ENCODE results near the gene HOXB3.
A peak's percentile ranks its signal among the peaks of the same experiment; 100 is the strongest.

The HOXB3 gene

DNA sequence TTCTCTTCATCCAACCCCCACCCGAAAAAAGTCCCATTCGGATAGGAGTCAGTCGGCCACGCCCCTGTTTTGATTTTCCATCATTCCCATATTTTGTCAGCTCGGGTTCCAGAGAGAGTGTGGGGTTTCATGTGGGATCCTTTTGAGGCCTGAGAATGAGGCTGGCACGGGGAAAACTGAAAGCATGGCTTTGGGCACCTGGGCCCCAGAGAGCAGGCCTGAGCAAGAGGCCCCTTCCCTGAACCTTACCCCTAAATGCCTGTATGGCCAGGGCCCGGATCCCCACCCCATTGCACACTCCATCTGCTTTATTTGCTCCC is 7.3 kb downstream of the HOXB3 start:
- no peak for DNase-seq

DNA sequence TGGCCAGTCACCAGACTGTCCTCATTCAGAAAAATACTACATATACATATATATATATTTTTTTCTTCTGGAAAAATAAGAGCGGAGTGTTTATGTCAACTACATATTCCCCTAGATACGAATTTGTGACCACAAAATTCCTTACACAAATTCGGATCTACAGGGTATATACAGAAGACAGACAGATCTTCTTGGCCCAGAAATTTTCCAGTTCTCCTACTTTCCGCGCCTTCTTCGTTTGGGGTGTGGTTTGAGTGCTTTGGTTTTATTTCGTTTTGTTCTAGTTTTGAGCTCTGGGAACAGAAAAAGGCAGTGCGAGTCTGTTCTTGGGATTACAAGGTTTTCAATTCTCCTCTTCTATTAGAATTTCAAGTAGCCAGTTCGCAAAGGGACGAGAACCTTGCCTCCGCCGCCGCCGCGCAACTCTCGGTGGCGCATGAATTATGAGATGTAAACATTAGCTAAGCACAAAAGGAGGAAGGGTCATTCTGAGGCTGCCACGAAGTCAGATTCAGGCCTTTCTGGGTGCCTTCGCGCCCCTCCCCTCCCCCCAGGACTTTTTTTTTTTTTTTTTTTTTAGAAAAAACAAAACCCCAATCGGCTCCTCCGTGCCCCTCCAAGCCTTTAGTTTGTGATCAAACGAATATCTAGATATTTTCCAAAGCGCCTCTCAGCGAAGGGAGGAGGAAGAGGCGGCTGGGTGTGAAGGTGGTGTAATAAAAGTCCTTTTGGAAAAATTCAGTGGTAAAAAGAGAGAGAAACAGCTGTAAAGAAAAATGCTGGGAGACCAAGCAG is 10.1 kb downstream of the HOXB3 start:
- no peak for DNase-seq

DNA sequence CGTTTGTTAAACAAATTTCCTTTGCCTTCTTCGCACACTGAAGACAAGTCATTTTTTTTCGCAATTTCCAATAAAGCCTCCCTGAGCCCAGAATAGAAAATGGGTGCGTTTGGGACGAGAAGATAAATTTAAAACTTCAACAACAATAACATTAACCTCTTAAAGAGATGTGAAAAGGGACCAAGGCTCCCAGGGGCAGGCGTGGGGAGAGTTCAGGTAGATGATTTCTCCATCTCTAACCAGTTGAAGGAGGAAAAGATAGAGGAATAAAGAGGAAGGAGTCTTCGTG is 10.6 kb downstream of the HOXB3 start:
- DNase-seq: no peak

DNA sequence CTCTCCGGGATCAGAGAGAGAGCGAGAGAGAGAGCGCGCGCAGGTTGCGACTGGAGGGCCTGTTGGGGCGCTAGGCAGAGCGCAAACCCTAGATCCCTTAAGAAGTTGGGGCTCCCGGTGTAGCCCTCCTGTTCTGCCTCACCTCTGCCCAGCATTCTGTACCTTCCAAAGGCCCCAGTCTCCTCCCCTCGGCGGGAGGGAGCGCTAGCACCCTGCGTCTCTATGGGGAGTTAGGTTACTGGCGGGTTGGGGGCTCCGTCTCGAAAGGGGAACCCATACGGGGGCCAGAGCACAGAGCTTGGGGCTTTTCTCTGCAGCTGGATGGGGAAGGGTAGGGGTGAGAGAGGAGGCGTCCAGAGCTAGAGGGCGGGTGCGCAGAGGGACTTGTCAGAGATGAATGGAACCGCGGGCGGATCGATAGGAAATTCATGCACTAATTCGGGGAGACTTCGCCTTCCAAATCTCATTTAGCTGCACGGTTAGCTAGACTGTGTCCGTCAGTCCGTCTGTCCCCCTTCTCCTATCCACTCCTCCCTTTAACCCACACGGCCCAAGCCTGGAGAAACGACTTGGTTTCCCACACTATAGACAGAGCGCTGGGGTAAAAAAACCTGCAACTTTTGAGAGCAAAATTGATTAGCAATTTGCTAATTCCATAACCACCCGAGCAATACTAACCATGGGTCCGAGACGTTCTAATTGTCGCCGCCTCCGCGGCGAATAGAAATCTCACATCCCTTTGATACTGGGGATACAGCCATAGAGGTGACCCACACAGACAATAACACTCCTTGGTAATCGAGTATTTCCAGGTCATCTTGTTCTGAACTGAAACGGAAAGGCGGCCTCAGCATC is 11.2 kb downstream of the HOXB3 start:
- no peak for DNase-seq

DNA sequence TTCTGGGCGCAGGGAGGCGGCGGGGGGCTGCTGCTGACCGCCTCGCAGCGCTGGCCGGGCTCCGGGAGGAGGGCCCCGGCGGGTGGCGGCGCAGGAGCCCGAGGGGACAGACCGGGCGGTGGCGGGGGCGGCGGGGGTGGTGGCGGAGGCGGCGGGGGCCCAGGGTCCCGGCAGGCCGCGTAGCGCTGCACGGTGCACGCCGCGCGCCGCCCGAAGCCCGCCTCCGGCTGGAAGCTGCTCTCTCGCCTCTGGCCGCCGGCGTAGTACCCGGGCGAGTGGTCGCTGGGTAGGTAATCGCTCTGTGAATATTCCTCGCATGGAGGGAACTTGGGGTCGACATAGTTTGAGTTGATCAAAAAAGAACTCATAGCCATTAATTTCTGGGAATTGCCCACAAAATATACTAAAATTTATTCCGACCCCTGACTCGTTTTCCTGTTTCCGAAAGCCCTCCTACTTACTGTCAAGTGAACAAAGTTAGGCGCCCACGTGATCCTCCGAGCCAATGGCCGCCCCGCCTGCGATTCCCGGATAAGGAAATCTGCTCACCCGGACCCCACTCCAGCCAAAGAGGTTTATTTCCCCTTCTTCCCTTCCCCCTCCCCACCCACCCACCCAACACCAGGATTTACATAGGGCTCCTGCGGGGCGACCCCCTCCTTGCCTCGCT is 12.0 kb downstream of the HOXB3 start, which contains the start of gene HOXB4:
HOXB4 (minus strand) TSS at position 405 of the 670 bp plus-strand sequence; CDS start at position 374, 31 bp downstream.
- no peak for DNase-seq

DNA sequence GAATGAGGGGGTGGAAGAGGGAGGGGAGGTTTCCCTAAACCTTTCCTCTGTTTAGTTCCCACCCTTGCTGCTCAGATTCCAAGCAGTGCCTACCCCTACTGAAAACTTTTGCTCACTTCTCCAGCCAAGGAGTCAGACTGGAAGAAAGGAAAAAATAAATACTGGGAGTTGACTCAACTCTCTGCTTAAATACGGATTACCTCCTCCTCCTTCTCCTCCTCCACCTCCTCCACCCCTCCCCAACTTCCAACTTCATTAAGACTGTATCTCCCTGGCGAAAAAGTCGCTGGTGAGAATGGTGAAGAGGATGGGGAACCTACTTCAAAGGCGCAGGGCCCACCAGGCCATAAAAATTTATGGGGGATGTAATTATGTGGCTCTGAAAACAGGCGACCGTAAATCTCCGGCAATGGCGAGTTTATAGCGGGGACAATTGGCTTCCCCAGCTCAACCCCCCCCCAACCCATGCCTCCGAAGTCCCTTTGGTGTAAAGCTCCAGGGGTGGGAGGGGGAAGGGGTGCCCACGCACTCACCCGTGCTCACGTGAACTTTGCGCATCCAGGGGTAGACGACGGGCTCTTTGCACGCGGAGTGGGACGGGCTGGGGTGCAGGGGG is 12.6 kb downstream of the HOXB3 start:
- no peak for DNase-seq

DNA sequence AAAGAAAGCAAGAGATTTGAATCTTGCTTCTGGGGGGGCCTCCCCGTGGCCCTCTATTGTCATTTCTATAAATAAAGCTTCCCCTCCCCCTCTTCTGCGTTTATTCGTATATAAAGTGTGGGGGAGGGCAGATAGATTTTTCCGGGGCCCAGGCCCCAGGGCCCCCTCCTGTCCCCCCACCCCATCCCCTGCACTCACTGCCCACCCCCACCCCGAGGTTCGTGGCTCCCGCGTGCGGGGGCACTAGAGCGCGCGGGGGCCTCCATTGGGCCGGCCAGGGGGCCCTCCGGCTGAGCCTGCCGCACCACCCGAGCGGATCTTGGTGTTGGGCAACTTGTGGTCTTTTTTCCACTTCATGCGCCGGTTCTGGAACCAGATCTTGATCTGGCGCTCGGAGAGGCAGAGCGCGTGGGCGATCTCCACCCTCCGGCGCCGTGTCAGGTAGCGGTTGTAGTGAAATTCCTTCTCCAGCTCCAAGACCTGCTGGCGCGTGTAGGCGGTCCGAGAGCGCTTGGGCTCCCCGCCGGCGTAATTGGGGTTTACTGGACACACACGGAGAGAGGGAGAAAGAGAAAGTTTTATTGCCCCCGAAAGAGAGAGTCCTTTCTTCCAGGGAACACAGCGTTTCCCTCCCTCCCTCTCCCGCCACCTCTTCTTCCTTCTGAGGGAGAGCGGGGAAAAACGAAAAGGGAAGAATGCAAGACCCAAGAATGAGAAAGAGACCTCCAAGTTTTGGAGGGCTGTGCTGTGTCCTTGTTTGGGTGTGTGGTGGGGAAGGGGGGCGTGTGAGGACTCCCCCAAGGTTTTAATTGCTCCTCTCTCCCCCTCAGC is 13.3 kb downstream of the HOXB3 start:
- DNase-seq: peak; percentile 31

DNA sequence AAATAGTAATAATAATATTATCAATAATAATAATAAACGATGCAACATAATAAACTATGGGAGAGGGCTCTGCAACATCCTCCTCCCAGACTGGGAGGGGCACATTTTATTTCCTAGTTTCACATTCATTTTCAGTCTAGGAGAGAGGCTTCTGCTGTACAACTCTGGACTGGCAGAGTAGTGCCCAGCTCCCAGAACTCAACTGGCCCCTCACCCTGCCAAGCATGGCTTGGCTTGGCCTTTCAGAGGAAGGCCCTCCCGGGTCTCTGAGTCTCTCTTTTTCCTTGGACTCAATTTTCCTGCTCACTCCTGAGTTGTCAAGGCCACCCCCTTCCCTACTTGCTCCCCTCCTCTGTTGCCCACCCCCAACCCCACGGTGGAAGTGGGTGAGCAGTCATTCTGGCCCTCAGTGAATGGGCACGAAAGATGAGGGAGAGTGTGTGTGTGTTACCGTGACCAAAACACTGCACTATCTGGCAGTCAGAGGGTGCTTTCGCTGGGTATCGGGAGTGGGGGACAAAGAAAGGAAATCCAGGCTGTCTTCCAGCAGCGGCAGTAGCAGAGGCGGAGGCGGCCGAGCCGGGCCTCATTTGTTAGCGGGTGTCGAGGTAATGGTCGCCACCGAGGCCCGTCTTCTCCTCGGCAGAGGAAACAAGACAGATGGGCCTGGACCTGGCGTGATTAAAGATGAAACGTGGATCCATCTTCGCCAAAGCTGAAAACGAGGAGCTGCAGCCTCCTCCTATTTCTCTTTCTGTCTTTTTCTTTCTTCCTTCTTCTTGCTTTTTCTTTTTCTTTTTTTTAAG is 14.2 kb downstream of the HOXB3 start:
- DNase-seq: no peak

DNA sequence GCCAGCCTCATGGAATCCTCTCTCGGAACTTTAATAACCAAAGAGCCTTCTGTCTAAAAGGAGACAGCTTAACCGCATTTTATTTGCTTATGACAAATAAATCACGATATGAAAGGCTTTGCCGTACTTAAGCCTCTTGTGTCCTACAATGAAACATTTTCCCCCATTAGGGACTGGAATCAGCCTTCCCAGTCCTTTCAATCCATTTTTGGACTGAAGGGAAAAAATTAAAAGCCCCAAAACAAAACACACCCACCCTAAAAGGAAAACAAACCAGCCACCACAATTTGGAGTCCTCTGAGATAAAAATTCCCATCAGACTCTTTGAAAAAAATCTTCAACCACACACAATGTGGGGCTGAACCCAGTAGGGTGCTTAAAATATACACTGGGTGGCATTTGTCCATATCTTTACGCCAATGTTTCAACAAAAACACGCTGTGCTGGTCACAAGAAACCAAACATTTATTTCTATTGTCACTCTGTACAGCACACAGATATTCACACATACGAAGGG is 14.9 kb downstream of the HOXB3 start:
- DNase-seq: no peak

DNA sequence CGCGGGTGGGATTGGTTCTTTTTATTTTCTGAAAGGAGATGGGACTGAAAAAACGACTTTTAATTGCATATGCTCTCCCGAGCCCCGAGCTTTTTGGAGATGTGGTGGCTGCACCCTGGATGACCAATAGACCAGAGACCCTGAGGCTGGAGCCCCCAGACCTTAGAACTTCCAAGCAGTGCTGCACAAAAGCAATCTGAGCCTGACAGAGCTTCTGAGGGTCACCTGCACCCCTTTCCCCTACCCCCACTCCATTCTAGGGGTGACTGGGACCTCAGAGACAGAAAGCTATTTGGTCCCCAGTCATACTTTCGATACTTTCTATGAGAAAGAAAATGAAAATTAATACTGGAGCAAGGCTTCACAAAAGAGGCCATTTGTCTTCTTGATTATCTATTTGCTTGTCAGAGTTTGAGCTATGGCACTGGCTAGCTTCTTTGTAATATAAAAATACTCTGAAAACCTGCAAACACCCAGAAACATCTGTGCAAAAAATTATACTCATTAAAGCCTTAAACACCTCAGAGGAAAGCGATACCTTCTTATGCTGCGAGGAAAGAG is 15.5 kb downstream of the HOXB3 start:
- no peak for DNase-seq

DNA sequence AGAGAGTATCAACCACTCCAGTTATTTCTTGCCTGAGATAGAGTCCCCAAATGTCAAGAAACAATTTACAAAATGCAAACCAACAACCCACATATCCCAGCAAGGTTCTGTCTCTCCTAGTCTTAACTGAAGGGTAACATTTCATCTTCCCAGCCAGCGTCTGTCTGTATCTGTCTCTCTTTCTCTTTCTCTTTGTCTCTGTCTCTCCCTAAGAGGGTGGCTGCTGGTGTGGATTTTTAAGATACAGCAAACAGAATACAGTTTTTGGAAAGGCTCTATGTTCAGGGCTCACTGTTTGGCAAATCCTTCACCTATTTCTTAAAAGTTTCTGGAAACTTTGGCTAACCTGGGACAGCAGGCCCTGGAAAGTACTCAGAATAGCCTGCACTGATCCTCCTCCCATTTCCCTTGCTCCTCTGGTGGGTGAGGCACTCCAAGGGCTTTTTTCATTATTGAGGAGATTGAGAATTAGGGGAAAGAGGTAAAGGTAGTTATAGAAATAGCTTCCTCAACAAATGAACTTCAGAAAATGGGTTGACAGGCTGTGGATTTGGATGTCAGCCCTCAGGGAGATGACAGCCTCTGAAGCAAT is 18.1 kb downstream of the HOXB3 start:
- no peak for DNase-seq

DNA sequence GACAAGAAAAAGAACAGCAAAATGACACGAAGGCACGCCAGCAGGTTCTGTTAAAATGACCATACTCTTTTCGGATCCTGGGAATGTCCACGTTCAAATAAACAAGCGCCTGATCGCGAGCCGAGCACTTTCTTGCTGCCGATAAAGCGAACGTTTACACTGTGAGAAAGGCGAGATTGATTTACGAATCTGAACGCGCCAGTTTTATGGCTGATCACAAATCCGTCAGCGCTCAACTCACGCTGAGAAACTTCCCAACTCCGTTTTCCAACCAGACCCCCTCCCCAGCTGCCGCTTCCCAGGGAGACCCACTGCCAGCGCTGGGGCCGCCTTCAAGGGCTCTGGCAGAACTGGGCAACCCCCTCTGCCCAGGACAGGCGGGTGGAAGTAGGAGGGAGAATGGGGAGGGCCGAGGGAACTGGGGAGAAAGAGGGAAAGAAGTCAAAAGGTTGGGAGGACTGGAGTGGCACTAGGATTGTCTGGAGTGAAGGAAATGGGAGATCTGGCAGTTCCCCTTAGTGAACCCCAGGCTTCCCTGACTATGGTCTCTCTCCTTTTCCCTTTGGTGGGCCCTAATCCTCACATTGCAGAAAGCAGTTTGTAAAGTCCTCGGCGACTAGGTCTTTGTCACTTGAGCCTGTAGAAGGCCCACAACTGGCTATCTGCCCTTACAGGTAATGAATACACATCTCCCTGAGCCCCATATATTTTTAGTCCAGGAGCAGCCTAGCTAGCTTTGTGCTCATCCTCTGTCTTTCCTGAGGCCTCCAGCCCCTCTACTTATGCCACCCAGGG is 18.8 kb downstream of the HOXB3 start:
- no peak for DNase-seq

DNA sequence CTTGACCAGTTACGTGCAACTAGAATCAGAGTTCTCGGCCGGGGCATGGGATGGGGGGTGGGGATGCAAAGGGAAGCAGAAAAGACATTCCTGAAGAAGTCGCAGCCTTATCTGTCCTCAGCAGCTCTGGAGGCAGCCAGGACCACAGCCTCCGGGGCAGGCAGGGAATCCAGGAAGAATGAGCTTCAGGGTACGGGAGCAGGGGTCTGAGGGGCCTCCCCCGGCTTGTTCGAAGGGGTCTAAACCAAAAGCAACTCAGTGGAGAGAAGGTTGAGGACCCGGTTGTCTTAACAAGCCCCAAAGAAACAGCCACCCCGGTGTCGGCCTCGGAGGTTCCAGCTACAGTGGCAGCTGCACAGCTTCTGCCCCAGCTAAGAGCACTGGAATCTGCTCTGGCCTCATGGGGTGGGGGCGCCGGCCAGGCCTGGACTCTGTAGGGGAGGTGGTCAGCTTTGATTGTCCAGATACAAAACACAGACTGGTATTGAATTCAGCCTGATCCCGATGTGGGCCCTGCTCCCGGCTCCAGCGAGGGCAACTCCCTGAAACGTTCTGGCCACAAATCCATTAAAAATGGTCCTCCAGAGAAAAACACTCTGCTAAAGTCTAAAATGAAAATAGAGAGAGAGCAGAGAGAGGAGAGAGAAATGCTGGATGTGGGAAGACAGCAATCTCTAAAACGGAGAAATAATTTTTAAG is 19.6 kb downstream of the HOXB3 start:
- DNase-seq: no peak

DNA sequence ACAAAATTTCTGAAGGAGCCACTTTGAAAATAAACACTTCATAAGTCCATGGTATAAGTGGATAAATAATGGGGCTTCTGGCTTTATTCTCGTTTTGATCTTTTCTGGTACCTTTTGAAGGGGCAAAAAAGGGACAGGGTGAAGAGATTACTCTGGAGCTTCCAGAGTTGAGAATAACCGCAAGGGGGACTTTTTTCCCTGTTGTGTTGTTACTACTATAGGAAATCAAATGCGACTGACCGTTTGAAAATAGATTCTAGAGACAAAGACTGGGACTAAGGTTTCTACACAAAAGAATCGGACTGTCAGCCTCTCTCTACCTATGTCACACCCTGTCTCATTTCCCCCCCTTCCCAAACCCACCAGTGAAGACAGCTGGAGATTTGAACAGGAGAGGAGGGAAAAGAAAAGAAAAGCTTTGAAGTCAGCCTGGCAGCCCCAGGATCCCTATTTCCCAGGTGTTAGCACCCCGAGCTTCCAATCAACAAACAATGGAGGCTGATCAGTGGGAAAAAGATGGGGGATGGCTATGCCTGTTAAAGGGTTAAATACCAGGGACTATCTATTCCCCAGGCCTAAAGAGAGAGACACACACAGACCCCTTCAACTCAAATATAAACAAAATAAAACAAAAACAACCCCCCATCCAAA is 20.2 kb downstream of the HOXB3 start:
- DNase-seq: no peak

DNA sequence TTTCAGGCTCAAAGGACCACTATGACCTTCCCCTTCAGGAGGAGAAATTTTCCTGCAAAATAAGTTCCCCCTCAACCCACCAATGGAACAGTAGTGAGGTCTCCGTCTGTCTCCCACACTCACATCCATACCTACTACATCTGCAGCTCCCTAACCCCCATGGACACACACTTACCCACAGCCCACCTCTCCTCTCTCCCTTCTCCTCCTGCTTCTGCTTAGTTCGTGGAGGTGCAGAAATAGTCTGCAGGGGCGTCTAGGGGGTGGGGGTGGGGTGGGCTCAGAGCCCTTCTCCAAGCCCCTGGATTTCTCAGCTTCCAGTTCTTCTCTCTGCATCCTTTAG is 20.8 kb downstream of the HOXB3 start:
- no peak for DNase-seq

DNA sequence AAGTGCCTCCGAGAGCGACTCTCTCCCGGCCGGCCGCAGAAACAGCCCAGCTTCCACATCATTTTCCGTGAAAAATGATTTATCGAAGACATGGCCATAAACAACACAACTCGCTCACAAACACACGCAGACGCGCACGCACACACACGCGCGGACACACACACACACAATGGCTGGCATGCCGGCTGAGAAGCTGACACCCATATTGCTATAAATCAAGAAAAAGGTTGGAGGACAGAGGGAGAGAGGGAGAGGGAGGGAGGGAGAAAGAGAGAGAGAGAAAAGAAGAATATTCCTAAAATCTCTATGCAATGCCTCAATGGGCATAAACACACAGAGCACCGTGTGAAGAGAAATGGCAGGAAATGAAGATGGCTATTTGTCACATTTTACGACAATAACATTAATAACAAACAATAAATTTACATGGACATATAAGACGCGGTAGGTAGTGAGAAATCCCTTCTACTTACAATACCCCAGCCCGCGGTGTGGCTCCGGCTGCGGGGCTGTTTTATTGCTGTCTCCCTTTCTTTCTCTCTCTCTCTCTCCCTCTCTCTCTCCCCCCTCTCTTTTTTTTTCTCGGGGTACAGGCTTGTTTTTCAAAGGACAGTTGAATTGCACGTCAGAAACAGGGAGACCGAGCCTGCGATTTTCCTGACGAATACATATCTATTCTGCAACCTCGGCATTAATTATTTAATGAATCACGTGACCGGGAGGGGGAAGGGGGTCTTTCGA is 21.4 kb downstream of the HOXB3 start:
- DNase-seq: no peak

DNA sequence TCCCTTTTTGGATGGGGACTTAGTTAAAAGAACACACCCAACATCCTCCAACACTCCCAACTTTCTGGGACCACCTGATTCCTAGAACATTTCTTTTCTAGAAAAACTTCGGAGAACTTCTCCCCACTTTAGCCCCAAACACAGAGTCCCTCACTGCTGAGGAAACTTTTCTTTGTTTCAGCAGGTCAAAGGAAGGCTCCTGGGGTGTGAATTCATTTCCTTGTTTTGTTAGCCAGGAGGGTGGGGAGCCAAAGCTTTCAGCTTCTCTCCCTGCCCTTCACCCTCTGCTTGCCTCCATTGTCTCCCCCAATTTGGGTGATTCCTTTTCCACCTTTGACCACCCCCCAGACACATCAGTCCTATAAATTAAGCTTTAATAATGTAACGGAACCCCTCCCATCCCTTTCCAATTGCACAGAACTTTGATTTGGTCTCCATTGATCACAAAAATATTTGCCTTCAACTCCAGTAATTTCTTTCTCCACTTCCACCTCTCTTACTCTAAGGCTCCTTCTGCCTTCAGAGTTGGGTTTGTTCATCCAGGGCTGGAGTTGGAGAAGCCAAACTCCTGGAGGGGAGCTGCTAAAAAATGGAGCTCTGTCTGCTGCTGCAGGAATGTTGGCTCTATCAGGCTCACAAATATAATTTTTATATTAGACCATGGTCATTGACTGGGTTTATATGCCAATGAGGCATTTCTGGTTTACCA is 22.2 kb downstream of the HOXB3 start:
- no peak for DNase-seq
